ENCODE measurements around the gene PTPRK.

The PTPRK gene

GRCh38 chr6:128131566-128131965, 388.8 kb downstream of the PTPRK start:
- Histone ChIP-seq H4K91ac (ENCODE audit: low read depth, low read length) (no peak overlapping the region), H3K79me1 (ENCODE audit: low read length) (no peaks in the 10 kb centered on the region), H4K8ac (ENCODE audit: low read depth, low read length) (no peak overlapping the region), H3K79me2 (ENCODE audit: control insufficient read depth, insufficient read depth, low read length, poor library complexity) (no peaks in the 10 kb centered on the region), H2AFZ (ENCODE audit: insufficient read depth, low read length, poor library complexity) (no peak overlapping the region), H3K27ac (ENCODE audit: low read depth, low read length) (no peak overlapping the region), H3K36me3 (ENCODE audit: control insufficient read depth in 1 of 2, insufficient read depth in 2 of 2, low read length in 2 of 2) (no peaks in the 10 kb centered on the region), H3K14ac (ENCODE audit: low read length) (no peak overlapping the region), H3K4me2 (ENCODE audit: low read length) (no peak overlapping the region), H3K18ac (ENCODE audit: low read length) (no peak overlapping the region), H2AK5ac (ENCODE audit: low read length) (no peak overlapping the region), H3K9me3 (ENCODE audit: insufficient read depth, low read depth, low read length) (no peaks in the 10 kb centered on the region), H2BK5ac (ENCODE audit: low read depth, low read length, poor library complexity) (no peak overlapping the region), H3K27me3 (ENCODE audit: insufficient read depth, low read length) (no peaks in the 10 kb centered on the region), H2BK120ac (ENCODE audit: insufficient read depth, low read length, poor library complexity) (no peak overlapping the region), H3K4ac (ENCODE audit: low read depth, low read length) (no peak overlapping the region), H3K23ac (ENCODE audit: low read length) (no peak overlapping the region), H3K4me3 (ENCODE audit: low read depth, low read length) (no peak overlapping the region), H2BK12ac (ENCODE audit: low read length) (no peak overlapping the region), H3K9ac (ENCODE audit: low read length) (no peak overlapping the region), H3K4me1 (ENCODE audit: control insufficient read depth in 1 of 2, insufficient read depth in 2 of 2, low read length in 2 of 2) (peaks cover 0 to 4% of the 10 kb centered on the region in 2 experiments), H4K12ac (ENCODE audit: low read depth, low read length) (no peak overlapping the region)
- WGBS (ENCODE audit: extremely low coverage, insufficient coverage, insufficient read length), result no CpG with 5 or more reads among the region's 3 CpGs
- no peak for DNase-seq

GRCh38 chr6:128131036-128131435, 389.4 kb downstream of the PTPRK start:
- no peak overlapping the region for H4K12ac ChIP-seq (ENCODE audit: low read depth, low read length)
- no peak overlapping the region for H2BK120ac ChIP-seq (ENCODE audit: insufficient read depth, low read length, poor library complexity)
- H4K91ac ChIP-seq (ENCODE audit: low read depth, low read length), result no peak overlapping the region
- H3K36me3 ChIP-seq (ENCODE audit: control insufficient read depth in 1 of 2, insufficient read depth in 2 of 2, low read length in 2 of 2), result no peaks in the 10 kb centered on the region
- no peaks in the 10 kb centered on the region for H3K9me3 ChIP-seq (ENCODE audit: insufficient read depth, low read depth, low read length)
- H3K27ac ChIP-seq (ENCODE audit: low read depth, low read length), result no peak overlapping the region
- H2BK5ac ChIP-seq (ENCODE audit: low read depth, low read length, poor library complexity), result no peak overlapping the region
- no CpG with 5 or more reads among the region's 4 CpGs for WGBS (ENCODE audit: extremely low coverage, insufficient coverage, insufficient read length)
- no peak overlapping the region for H3K4me3 ChIP-seq (ENCODE audit: low read depth, low read length)
- no peak overlapping the region for H3K18ac ChIP-seq (ENCODE audit: low read length)
- no peak overlapping the region for H2BK12ac ChIP-seq (ENCODE audit: low read length)
- no peak overlapping the region for H3K23ac ChIP-seq (ENCODE audit: low read length)
- peaks cover 0 to 4% of the 10 kb centered on the region in 2 experiments for H3K4me1 ChIP-seq (ENCODE audit: control insufficient read depth in 1 of 2, insufficient read depth in 2 of 2, low read length in 2 of 2)
- H3K9ac ChIP-seq (ENCODE audit: low read length), result no peak overlapping the region
- H3K79me1 ChIP-seq (ENCODE audit: low read length), result no peaks in the 10 kb centered on the region
- no peak overlapping the region for H2AFZ ChIP-seq (ENCODE audit: insufficient read depth, low read length, poor library complexity)
- H2AK5ac ChIP-seq (ENCODE audit: low read length), result no peak overlapping the region
- H3K14ac ChIP-seq (ENCODE audit: low read length), result no peak overlapping the region
- H4K8ac ChIP-seq (ENCODE audit: low read depth, low read length), result no peak overlapping the region
- H3K79me2 ChIP-seq (ENCODE audit: control insufficient read depth, insufficient read depth, low read length, poor library complexity), result no peaks in the 10 kb centered on the region
- no peak overlapping the region for H3K4me2 ChIP-seq (ENCODE audit: low read length)
- H3K27me3 ChIP-seq (ENCODE audit: insufficient read depth, low read length), result no peaks in the 10 kb centered on the region
- no peak for DNase-seq
- no peak overlapping the region for H3K4ac ChIP-seq (ENCODE audit: low read depth, low read length)

- Histone ChIP-seq H3K4me2 (ENCODE audit: low read length) (no peak overlapping the region), H2BK120ac (ENCODE audit: insufficient read depth, low read length, poor library complexity) (no peak overlapping the region), H2AK5ac (ENCODE audit: low read length) (no peak overlapping the region), H4K12ac (ENCODE audit: low read depth, low read length) (no peak overlapping the region), H3K23ac (ENCODE audit: low read length) (no peak overlapping the region), H3K4me1 (ENCODE audit: control insufficient read depth in 1 of 2, insufficient read depth in 2 of 2, low read length in 2 of 2) (peaks cover 0 to 6% of the 10 kb centered on the region in 2 experiments), H4K8ac (ENCODE audit: low read depth, low read length) (no peak overlapping the region), H3K4ac (ENCODE audit: low read depth, low read length) (no peak overlapping the region), H3K27ac (ENCODE audit: low read depth, low read length) (no peak overlapping the region), H3K14ac (ENCODE audit: low read length) (no peak overlapping the region), H3K27me3 (ENCODE audit: insufficient read depth, low read length) (no peaks in the 10 kb centered on the region), H3K79me1 (ENCODE audit: low read length) (no peaks in the 10 kb centered on the region), H3K9me3 (ENCODE audit: insufficient read depth, low read depth, low read length) (no peaks in the 10 kb centered on the region), H3K36me3 (ENCODE audit: control insufficient read depth in 1 of 2, insufficient read depth in 2 of 2, low read length in 2 of 2) (no peaks in the 10 kb centered on the region), H4K91ac (ENCODE audit: low read depth, low read length) (no peak overlapping the region), H3K4me3 (ENCODE audit: low read depth, low read length) (no peak overlapping the region), H3K18ac (ENCODE audit: low read length) (no peak overlapping the region), H2BK12ac (ENCODE audit: low read length) (no peak overlapping the region), H3K79me2 (ENCODE audit: control insufficient read depth, insufficient read depth, low read length, poor library complexity) (no peaks in the 10 kb centered on the region), H2AFZ (ENCODE audit: insufficient read depth, low read length, poor library complexity) (no peak overlapping the region), H3K9ac (ENCODE audit: low read length) (no peak overlapping the region), H2BK5ac (ENCODE audit: low read depth, low read length, poor library complexity) (no peak overlapping the region)
- no peak for DNase-seq
Measured at GRCh38 chr6:128129679-128130078, 390.7 kb downstream of the PTPRK start.

- H4K91ac ChIP-seq (ENCODE audit: low read depth, low read length), result no peak overlapping the region
- no peak overlapping the region for H3K4ac ChIP-seq (ENCODE audit: low read depth, low read length)
- H3K9me3 ChIP-seq (ENCODE audit: insufficient read depth, low read depth, low read length), result no peaks in the 10 kb centered on the region
- H4K12ac ChIP-seq (ENCODE audit: low read depth, low read length), result no peak overlapping the region
- no peak overlapping the region for H3K14ac ChIP-seq (ENCODE audit: low read length)
- H2AFZ ChIP-seq (ENCODE audit: insufficient read depth, low read length, poor library complexity), result no peak overlapping the region
- H3K36me3 ChIP-seq (ENCODE audit: control insufficient read depth in 1 of 2, insufficient read depth in 2 of 2, low read length in 2 of 2), result no peaks in the 10 kb centered on the region
- no peak overlapping the region for H4K8ac ChIP-seq (ENCODE audit: low read depth, low read length)
- no peaks in the 10 kb centered on the region for H3K79me2 ChIP-seq (ENCODE audit: control insufficient read depth, insufficient read depth, low read length, poor library complexity)
- WGBS (ENCODE audit: extremely low coverage, insufficient coverage, insufficient read length), result no CpG with 5 or more reads among the region's 1 CpG
- no peaks in the 10 kb centered on the region for H3K79me1 ChIP-seq (ENCODE audit: low read length)
- H3K4me3 ChIP-seq (ENCODE audit: low read depth, low read length), result no peak overlapping the region
- no peak overlapping the region for H2BK120ac ChIP-seq (ENCODE audit: insufficient read depth, low read length, poor library complexity)
- H2BK5ac ChIP-seq (ENCODE audit: low read depth, low read length, poor library complexity), result no peak overlapping the region
- H3K9ac ChIP-seq (ENCODE audit: low read length), result no peak overlapping the region
- H3K18ac ChIP-seq (ENCODE audit: low read length), result no peak overlapping the region
- no peak overlapping the region for H2BK12ac ChIP-seq (ENCODE audit: low read length)
- no peaks in the 10 kb centered on the region for H3K27me3 ChIP-seq (ENCODE audit: insufficient read depth, low read length)
- peaks cover 0 to 5% of the 10 kb centered on the region in 2 experiments for H3K4me1 ChIP-seq (ENCODE audit: control insufficient read depth in 1 of 2, insufficient read depth in 2 of 2, low read length in 2 of 2)
- DNase-seq, result no peak
- H3K4me2 ChIP-seq (ENCODE audit: low read length), result no peak overlapping the region
- H3K23ac ChIP-seq (ENCODE audit: low read length), result no peak overlapping the region
- no peak overlapping the region for H3K27ac ChIP-seq (ENCODE audit: low read depth, low read length)
- H2AK5ac ChIP-seq (ENCODE audit: low read length), result no peak overlapping the region
Measured at GRCh38 chr6:128127650-128128049, 392.7 kb downstream of the PTPRK start.
